Lower leg skin (tissue), 4 donors: ENCODE data around the gene BAMBI. TPM values are rescaled to one million over a fixed set of nuclear protein-coding genes. Genes with fewer than 3 reads are reported as not detected.

Experiments used
- DNase-seq, 2 donors: peaks; one replicate each; pipeline ENCODE4 v3.0.0-alpha.2; 2019; ENCODE audit warnings: low spot score in 2 of 2
- H3K4me3 ChIP-seq: fragments of 200-600 bp; sonication (generic); 2 replicates; pipeline ENCODE4 v1.5.1; 2017; ENCODE audit warnings: mild to moderate bottlenecking, low read depth; ENCODE audit not compliant: poor library complexity, severe bottlenecking
- POLR2A ChIP-seq, 2 donors: fragments of 450-650 bp; IDR thresholded peaks; one replicate each; pipeline ENCODE4 v1.6.1; 2016 to 2017; ENCODE audit warnings: antibody characterized with exemption in 2 of 2, mild to moderate bottlenecking in 1 of 2, moderate library complexity in 1 of 2
- WGBS, 2 donors: methylation state at CpG; one replicate each; pipeline ENCODE4 v1.1.5; 2018; 5-methylcytosine and 5-hydroxymethylcytosine counted together
- intact Hi-C: fragments of 100-400 bp; cut with DNase I; formaldehyde crosslinking; loops from one replicate; pipeline ENCODE4 v1.15.0; 2023; ENCODE audit warnings: low total_unique reads
- total RNA-seq, 4 donors: library from RNA; depleted of rRNA; stranded (reverse); fragments of >200 nt; gene quantifications; one replicate each; pipeline ENCODE4 v1.1.0, GENCODE V29; 2016
- TF ChIP-seq, protein P1 (sequence below), 3 donors: fragments of 450-650 bp; IDR thresholded peaks; one replicate each; pipeline ENCODE4 v1.5.1; 2016; ENCODE audit warnings: antibody characterized with exemption in 3 of 3, mild to moderate bottlenecking in 3 of 3, moderate library complexity in 2 of 3

The BAMBI gene
- total RNA-seq, 4 donors from 2014 or later, result 4.0 to 14.8 (median 11.1) TPM

DNA sequence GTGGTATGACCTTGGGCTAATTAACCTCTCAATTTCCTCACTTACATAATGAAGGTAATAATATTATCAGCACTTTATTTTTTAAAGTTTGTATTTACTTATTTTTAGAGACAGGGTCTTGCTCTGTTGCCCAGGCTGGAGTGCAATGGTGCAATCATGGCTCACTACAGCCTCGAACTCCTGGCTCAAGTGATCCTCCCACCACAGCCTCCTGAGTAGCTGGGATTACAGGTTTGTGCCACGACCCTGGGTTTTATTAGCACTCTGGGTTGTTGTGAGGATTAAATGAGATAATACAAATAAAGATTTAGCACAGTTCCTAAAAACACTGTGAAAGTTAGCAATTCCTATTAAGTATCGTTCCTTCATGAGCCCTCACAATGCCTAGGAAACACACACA, 14.7 kb downstream of the BAMBI start:
- whole genome bisulfite sequencing, 2 donors, result 86 to 95% methylated on average over 3 of the region's 3 CpGs
- no peak overlapping the region for H3K4me3 ChIP-seq
- no peak for TF ChIP-seq POLR2A (IDR thresholded peaks at IDR 0.05)
- TF ChIP-seq, protein P1, sequence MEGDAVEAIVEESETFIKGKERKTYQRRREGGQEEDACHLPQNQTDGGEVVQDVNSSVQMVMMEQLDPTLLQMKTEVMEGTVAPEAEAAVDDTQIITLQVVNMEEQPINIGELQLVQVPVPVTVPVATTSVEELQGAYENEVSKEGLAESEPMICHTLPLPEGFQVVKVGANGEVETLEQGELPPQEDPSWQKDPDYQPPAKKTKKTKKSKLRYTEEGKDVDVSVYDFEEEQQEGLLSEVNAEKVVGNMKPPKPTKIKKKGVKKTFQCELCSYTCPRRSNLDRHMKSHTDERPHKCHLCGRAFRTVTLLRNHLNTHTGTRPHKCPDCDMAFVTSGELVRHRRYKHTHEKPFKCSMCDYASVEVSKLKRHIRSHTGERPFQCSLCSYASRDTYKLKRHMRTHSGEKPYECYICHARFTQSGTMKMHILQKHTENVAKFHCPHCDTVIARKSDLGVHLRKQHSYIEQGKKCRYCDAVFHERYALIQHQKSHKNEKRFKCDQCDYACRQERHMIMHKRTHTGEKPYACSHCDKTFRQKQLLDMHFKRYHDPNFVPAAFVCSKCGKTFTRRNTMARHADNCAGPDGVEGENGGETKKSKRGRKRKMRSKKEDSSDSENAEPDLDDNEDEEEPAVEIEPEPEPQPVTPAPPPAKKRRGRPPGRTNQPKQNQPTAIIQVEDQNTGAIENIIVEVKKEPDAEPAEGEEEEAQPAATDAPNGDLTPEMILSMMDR (IDR thresholded peaks at IDR 0.05), result no peak
- DNase-seq, result no peak
- intact Hi-C loops, result no loop called here

GRCh38 chr10:28694530-28694929, 17.2 kb downstream of the BAMBI start:
- H3K4me3 ChIP-seq, result no peak overlapping the region
- no peak for DNase-seq
- TF ChIP-seq, protein P1 (IDR thresholded peaks at IDR 0.05), result no peak
- no peak for TF ChIP-seq POLR2A (IDR thresholded peaks at IDR 0.05)
- 82 to 84% methylated on average over 5 of the region's 5 CpGs for WGBS, 2 donors
- intact Hi-C loops, result no loop called here

GRCh38 chr10:28698075-28698474, 20.8 kb downstream of the BAMBI start:
- 55 to 56% methylated on average over 2 of the region's 2 CpGs for WGBS, 2 donors
- no peak for TF ChIP-seq POLR2A (IDR thresholded peaks at IDR 0.05)
- TF ChIP-seq, protein P1 (IDR thresholded peaks at IDR 0.05), result no peak
- no peak for DNase-seq
- no peak overlapping the region for H3K4me3 ChIP-seq
- intact Hi-C loops, result no loop called here

DNA sequence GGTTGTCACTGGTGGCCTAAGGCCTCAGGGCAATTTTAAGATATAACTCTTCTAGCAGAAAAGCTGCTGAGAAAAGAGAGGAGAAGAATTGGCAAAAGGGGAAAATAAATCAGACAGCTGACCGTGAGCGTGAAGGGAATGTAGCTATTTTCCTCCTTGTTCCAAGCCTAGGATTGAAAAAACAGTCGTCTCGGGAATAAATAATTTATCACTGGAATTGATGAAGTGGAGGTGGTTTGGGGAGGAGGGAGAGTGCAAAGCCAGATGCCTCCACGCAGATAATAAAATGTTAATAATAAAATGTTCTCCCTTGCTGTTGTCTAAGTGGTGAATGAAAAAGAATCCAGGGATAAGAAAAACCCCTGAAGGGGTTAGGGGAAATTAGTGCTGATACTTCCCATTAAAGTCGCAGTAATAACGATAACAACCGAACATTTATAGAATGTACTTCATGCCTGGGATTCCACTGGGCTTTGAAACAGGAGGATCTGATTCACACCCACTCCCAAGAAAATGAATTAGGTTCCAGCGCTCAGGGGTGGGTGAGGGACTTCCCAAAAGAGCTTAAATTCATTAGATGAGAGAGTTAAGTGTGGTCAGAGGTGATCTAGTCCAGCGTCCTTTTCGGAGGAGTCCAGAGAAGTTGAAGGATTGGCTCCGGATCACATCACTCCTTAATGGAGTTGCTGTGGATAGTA, 27.3 kb downstream of the BAMBI start:
- no peak overlapping the region for H3K4me3 ChIP-seq
- 35 to 38% methylated on average over 12 of the region's 12 CpGs for WGBS, 2 donors
- TF ChIP-seq POLR2A (IDR thresholded peaks at IDR 0.05), result no peak
- TF ChIP-seq, protein P1 (IDR thresholded peaks at IDR 0.05), result no peak
- intact Hi-C loops, result no loop called here
- DNase-seq, result no peak

DNA sequence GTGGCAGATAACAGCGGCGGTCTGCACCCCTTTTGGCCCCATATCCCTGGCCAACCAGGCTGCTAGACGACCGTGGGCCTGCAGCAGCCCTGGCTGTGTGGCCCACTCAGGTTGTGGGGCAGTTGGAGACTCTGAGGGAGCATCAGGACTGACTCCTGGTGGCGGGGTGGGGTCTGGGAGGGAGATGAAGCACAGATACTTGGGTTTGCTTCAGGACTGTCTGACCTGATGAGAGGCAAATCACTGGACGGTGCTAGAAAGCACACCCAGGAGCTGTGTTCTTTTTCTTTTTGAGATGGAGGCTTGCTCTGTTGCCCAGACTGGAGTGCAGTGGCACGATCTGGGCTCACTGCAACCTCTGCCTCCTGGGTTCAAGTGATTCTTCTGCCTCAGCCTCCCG, 28.2 kb downstream of the BAMBI start:
- WGBS, 2 donors, result 70 to 75% methylated on average over 8 of the region's 8 CpGs
- H3K4me3 ChIP-seq, result no peak overlapping the region
- intact Hi-C loops, result no loop called here
- TF ChIP-seq, protein P1 (IDR thresholded peaks at IDR 0.05), result no peak
- no peak for TF ChIP-seq POLR2A (IDR thresholded peaks at IDR 0.05)
- no peak for DNase-seq
